Measurements from ENCODE around the gene USH1G. TPM values are rescaled to one million over a fixed set of nuclear protein-coding genes. Genes with fewer than 3 reads are reported as not detected.
"Not testable (repeated sequence)": the region's sequence is repeated elsewhere in the genome, so short reads cannot be mapped to it uniquely, and the experiment has no call there.

The USH1G gene
- total RNA-seq, 2 donors from 2014 or later = 1.1 TPM; not detected in 1

GRCh38 chr17:74870512-74870911 lies 52.5 kb downstream of the USH1G start:
- DNase-seq (ENCODE audit: low spot score) = no peak
- WGBS = 84% methylated on average over 3 of the region's 3 CpGs
- intact Hi-C loops (cut with DNase I) = no loop called here

GRCh38 chr17:74870028-74870427 lies 53.0 kb downstream of the USH1G start:
- intact Hi-C loops (cut with DNase I); H3K27ac ChIP-seq; H3K27me3 ChIP-seq (replicated peaks; ENCODE audit: insufficient read depth); H3K36me3 ChIP-seq; H3K4me1 ChIP-seq (replicated peaks); H3K9me3 ChIP-seq; H3K4me3 ChIP-seq; DNase-seq (ENCODE audit: low spot score): not testable (repeated sequence)
- WGBS = 94% methylated on average over 9 of the region's 9 CpGs

More at GRCh38 chr17:74870512-74870911, 52.5 kb downstream of the USH1G start:
- no peaks in the 10 kb centered on the region for H3K36me3 ChIP-seq
- H3K27ac ChIP-seq = no peak overlapping the region
- H3K27me3 ChIP-seq (replicated peaks; ENCODE audit: insufficient read depth) = no peaks in the 10 kb centered on the region
- no peaks in the 10 kb centered on the region for H3K4me1 ChIP-seq (replicated peaks)
- H3K4me3 ChIP-seq = no peak overlapping the region
- no peaks in the 10 kb centered on the region for H3K9me3 ChIP-seq
- TF ChIP-seq CTCF (IDR thresholded peaks at IDR 0.05) = no peak

GRCh38 chr17:74868908-74869255 lies 54.2 kb downstream of the USH1G start:
- Histone ChIP-seq H3K9me3 (no peaks in the 10 kb centered on the region), H3K4me1 (replicated peaks) (no peaks in the 10 kb centered on the region), H3K36me3 (no peaks in the 10 kb centered on the region), H3K27ac (no peak overlapping the region), H3K27me3 (replicated peaks; ENCODE audit: insufficient read depth) (no peaks in the 10 kb centered on the region), H3K4me3 (no peak overlapping the region)
- WGBS = 96% methylated on average over 6 of the region's 6 CpGs
- DNase-seq (ENCODE audit: low spot score) = no peak
- intact Hi-C loops (cut with DNase I) = no loop called here
- no peak for TF ChIP-seq CTCF (IDR thresholded peaks at IDR 0.05)
- no peak for TF ChIP-seq POLR2A (IDR thresholded peaks at IDR 0.05)
- no peak for TF ChIP-seq POLR2AphosphoS5 (IDR thresholded peaks at IDR 0.05)

GRCh38 chr17:74868251-74868907 lies 54.7 kb downstream of the USH1G start:
- H3K4me1 ChIP-seq (replicated peaks) = no peaks in the 10 kb centered on the region
- no peaks in the 10 kb centered on the region for H3K9me3 ChIP-seq
- WGBS = 81% methylated on average over 12 of the region's 12 CpGs
- intact Hi-C loops (cut with DNase I) = no loop called here
- no peak for DNase-seq (ENCODE audit: low spot score)
- TF ChIP-seq CTCF (IDR thresholded peaks at IDR 0.05) = no peak
- no peak for TF ChIP-seq POLR2A (IDR thresholded peaks at IDR 0.05)
- no peak for TF ChIP-seq POLR2AphosphoS5 (IDR thresholded peaks at IDR 0.05)
- no peaks in the 10 kb centered on the region for H3K27me3 ChIP-seq (replicated peaks; ENCODE audit: insufficient read depth)
- H3K27ac ChIP-seq = no peak overlapping the region
- no peaks in the 10 kb centered on the region for H3K36me3 ChIP-seq
- H3K4me3 ChIP-seq = no peak overlapping the region

GRCh38 chr17:74866198-74866835 lies 56.7 kb downstream of the USH1G start:
- WGBS = 80% methylated on average over 19 of the region's 19 CpGs
- no peaks in the 10 kb centered on the region for H3K4me1 ChIP-seq (replicated peaks)
- no peaks in the 10 kb centered on the region for H3K36me3 ChIP-seq
- no peak for DNase-seq (ENCODE audit: low spot score)
- intact Hi-C loops (cut with DNase I) = loop anchor here (2.0 kb wide), 1 partner anchor 122 kb away; no protein-coding TSS in a partner anchor
- no peaks in the 10 kb centered on the region for H3K9me3 ChIP-seq
- peaks cover under 1% of the 10 kb centered on the region for H3K27me3 ChIP-seq (replicated peaks; ENCODE audit: insufficient read depth)
- no peak overlapping the region for H3K4me3 ChIP-seq
- H3K27ac ChIP-seq = no peak overlapping the region
- TF ChIP-seq POLR2AphosphoS5 (IDR thresholded peaks at IDR 0.05) (no peak), CTCF (IDR thresholded peaks at IDR 0.05) (no peak), POLR2A (IDR thresholded peaks at IDR 0.05) (no peak)

Other genes with a start within 250 kb of the USH1G start
- gene CD300LF, start 210.3 kb downstream of the USH1G start, total RNA-seq = 1 to 10 TPM in 1 of 2 donors, under 1 TPM in 1; 0.59 to 1.2 TPM
- gene RAB37, start 186.0 kb downstream of the USH1G start, total RNA-seq = 1 to 10 TPM; 1.6 to 2.2 TPM
- gene NHERF1, start 174.6 kb downstream of the USH1G start, total RNA-seq = 100 to 1,000 TPM in 1 of 2 donors, 10 to 100 TPM in 1; 84.1 to 133 TPM
- 10 to 100 TPM; 29.6 to 49.3 TPM for gene NAT9, start 146.9 kb downstream of the USH1G start, total RNA-seq
- gene GRIN2C, start 63.4 kb downstream of the USH1G start, total RNA-seq = 1 to 10 TPM in 1 of 2 donors, not detected in 1; 3.6 TPM
- 100 to 1,000 TPM in 1 of 2 donors, 10 to 100 TPM in 1; 24.6 to 182 TPM for gene FDXR, start 50.3 kb downstream of the USH1G start, total RNA-seq
- gene FADS6, start 29.6 kb downstream of the USH1G start, total RNA-seq = not detected
- gene OTOP2, start 1.0 kb upstream of the USH1G start, total RNA-seq = under 1 TPM in 1 of 2 donors, not detected in 1; 0.85 TPM
- gene OTOP3, start 12.6 kb upstream of the USH1G start, total RNA-seq = not detected
- gene HID1, start 49.5 kb upstream of the USH1G start, total RNA-seq = 100 to 1,000 TPM in 1 of 2 donors, 10 to 100 TPM in 1; 87.1 to 101 TPM
- 10 to 100 TPM; 13.7 to 34.9 TPM for gene CDR2L, start 64.4 kb upstream of the USH1G start, total RNA-seq
- gene MRPL58, start 89.4 kb upstream of the USH1G start, total RNA-seq = 10 to 100 TPM; 28.4 to 73.8 TPM
- 100 to 1,000 TPM; 116 to 201 TPM for gene ATP5PD, start 123.7 kb upstream of the USH1G start, total RNA-seq
- 100 to 1,000 TPM in 1 of 2 donors, 10 to 100 TPM in 1; 24.4 to 104 TPM for gene KCTD2, start 124.0 kb upstream of the USH1G start, total RNA-seq
- 10 to 100 TPM; 65.0 to 66.4 TPM for gene SLC16A5, start 164.7 kb upstream of the USH1G start, total RNA-seq
- 10 to 100 TPM; 13.6 to 15.1 TPM for gene ARMC7, start 186.7 kb upstream of the USH1G start, total RNA-seq
- gene NT5C, start 208.5 kb upstream of the USH1G start, total RNA-seq = 100 to 1,000 TPM; 120 to 166 TPM
- gene JPT1, start 231.3 kb upstream of the USH1G start, total RNA-seq = 100 to 1,000 TPM in 1 of 2 donors, 10 to 100 TPM in 1; 97.9 to 132 TPM